Measurements from ENCODE around the gene ADAMTS12. TPM values are rescaled to one million over a fixed set of nuclear protein-coding genes. Genes with fewer than 3 reads are reported as not detected.

ADAMTS12 gene
- total and polyA plus RNA-seq, 4 donors = 0.49 to 6.4 (median 2.3) TPM

GRCh38 chr5:33927685-33928084 lies 35.9 kb upstream of the ADAMTS12 start:
- Histone ChIP-seq H3K27me3 (ENCODE audit: control insufficient read depth in 4 of 4, insufficient read depth in 4 of 4, low read length in 3 of 4) (no peaks in the 10 kb centered on the region), H3K9me3 (ENCODE audit: control insufficient read depth in 4 of 4, low read length in 3 of 4) (no peaks in the 10 kb centered on the region), H3K27ac (ENCODE audit: low read depth in 1 of 2, low read length in 2 of 2) (no peak overlapping the region), H3K4me1 (ENCODE audit: control insufficient read depth in 4 of 4, insufficient read depth in 4 of 4, low read length in 3 of 4) (no peaks in the 10 kb centered on the region), H3K36me3 (ENCODE audit: control insufficient read depth in 4 of 4, insufficient read depth in 3 of 4, low read depth in 1 of 4, low read length in 3 of 4) (no peaks in the 10 kb centered on the region), H3K9ac (ENCODE audit: low read depth in 1 of 2, low read length in 2 of 2) (no peak overlapping the region), H3K4me3 (ENCODE audit: low read depth in 1 of 3, low read length in 3 of 3) (no peak overlapping the region)
- TF ChIP-seq NR2F2 (IDR thresholded peaks at IDR 0.05) = no peak
- DNase-seq (ENCODE audit: low spot score) = no peak
- 65% methylated on average over 4 of the region's 4 CpGs for WGBS

- no peaks in the 10 kb centered on the region for H3K9me3 ChIP-seq (ENCODE audit: control insufficient read depth in 4 of 4, low read length in 3 of 4)
- H3K9ac ChIP-seq (ENCODE audit: low read depth in 1 of 2, low read length in 2 of 2) = no peak overlapping the region
- DNase-seq (ENCODE audit: low spot score) = no peak
- no peak overlapping the region for H3K4me3 ChIP-seq (ENCODE audit: low read depth in 1 of 3, low read length in 3 of 3)
- TF ChIP-seq CTCF (IDR thresholded peaks at IDR 0.05; ENCODE audit: low read depth, low read length, missing input control) = no peak
- TF ChIP-seq MAX (IDR thresholded peaks at IDR 0.05) = no peak
- no peak for TF ChIP-seq ATF3 (IDR thresholded peaks at IDR 0.05)
- TF ChIP-seq HNF4A (conservative IDR thresholded peaks at IDR 0.05) = no peak
- TF ChIP-seq NR2F2 (IDR thresholded peaks at IDR 0.05) = no peak
- no peak for TF ChIP-seq FOXA2 (IDR thresholded peaks at IDR 0.05)
- TF ChIP-seq HNF4G (IDR thresholded peaks at IDR 0.05) = no peak
- TF ChIP-seq TAF1 (conservative IDR thresholded peaks at IDR 0.05) = no peak
- no peak for TF ChIP-seq RXRA (IDR thresholded peaks at IDR 0.05)
- no peak for TF ChIP-seq FOXA1 (IDR thresholded peaks at IDR 0.05)
- TF ChIP-seq YY1 (IDR thresholded peaks at IDR 0.05) = no peak
- no peak for TF ChIP-seq ZBTB33 (IDR thresholded peaks at IDR 0.05)
- TF ChIP-seq SP1 (IDR thresholded peaks at IDR 0.05) = no peak
- H3K36me3 ChIP-seq (ENCODE audit: control insufficient read depth in 4 of 4, insufficient read depth in 3 of 4, low read depth in 1 of 4, low read length in 3 of 4) = no peaks in the 10 kb centered on the region
- H3K27ac ChIP-seq (ENCODE audit: low read depth in 1 of 2, low read length in 2 of 2) = no peak overlapping the region
- no peaks in the 10 kb centered on the region for H3K4me1 ChIP-seq (ENCODE audit: control insufficient read depth in 4 of 4, insufficient read depth in 4 of 4, low read length in 3 of 4)
- no peaks in the 10 kb centered on the region for H3K27me3 ChIP-seq (ENCODE audit: control insufficient read depth in 4 of 4, insufficient read depth in 4 of 4, low read length in 3 of 4)
Measured at GRCh38 chr5:33925278-33925677, 33.5 kb upstream of the ADAMTS12 start.

- H3K9me3 ChIP-seq (ENCODE audit: control insufficient read depth in 4 of 4, low read length in 3 of 4) = no peaks in the 10 kb centered on the region
- DNase-seq (ENCODE audit: low spot score) = no peak
- no peak overlapping the region for H3K9ac ChIP-seq (ENCODE audit: low read depth in 1 of 2, low read length in 2 of 2)
- no peaks in the 10 kb centered on the region for H3K4me1 ChIP-seq (ENCODE audit: control insufficient read depth in 4 of 4, insufficient read depth in 4 of 4, low read length in 3 of 4)
- no peaks in the 10 kb centered on the region for H3K27me3 ChIP-seq (ENCODE audit: control insufficient read depth in 4 of 4, insufficient read depth in 4 of 4, low read length in 3 of 4)
- 43% methylated on average over 1 of the region's 1 CpG for WGBS
- no peak overlapping the region for H3K27ac ChIP-seq (ENCODE audit: low read depth in 1 of 2, low read length in 2 of 2)
- no peak overlapping the region for H3K4me3 ChIP-seq (ENCODE audit: low read depth in 1 of 3, low read length in 3 of 3)
- H3K36me3 ChIP-seq (ENCODE audit: control insufficient read depth in 4 of 4, insufficient read depth in 3 of 4, low read depth in 1 of 4, low read length in 3 of 4) = no peaks in the 10 kb centered on the region
- no peak for TF ChIP-seq FOXA1 (IDR thresholded peaks at IDR 0.05)
- no peak for TF ChIP-seq YY1 (IDR thresholded peaks at IDR 0.05)
- no peak for TF ChIP-seq JUND (IDR thresholded peaks at IDR 0.05)
- TF ChIP-seq RAD21 (IDR thresholded peaks at IDR 0.05) = no peak
- no peak for TF ChIP-seq REST (IDR thresholded peaks at IDR 0.05)
- no peak for TF ChIP-seq SP1 (IDR thresholded peaks at IDR 0.05)
- TF ChIP-seq CTCF (IDR thresholded peaks at IDR 0.05; ENCODE audit: low read depth, low read length, missing input control) = no peak
- TF ChIP-seq FOXA2 (IDR thresholded peaks at IDR 0.05) = no peak
- TF ChIP-seq EGR1 (IDR thresholded peaks at IDR 0.05; ENCODE audit: low read depth in 2 of 2) = no peak
- TF ChIP-seq NR2F2 (IDR thresholded peaks at IDR 0.05) = no peak
Measured at GRCh38 chr5:33921002-33921401, 29.2 kb upstream of the ADAMTS12 start.

Data from liver (tissue), 9 donors.